Prostate gland (tissue), 2 donors: ENCODE results near the gene DCD.

Source experiments
- CTCF ChIP-seq, 4 experiments: fragments of 200-600 bp in 2 of 4; fragments of 450-650 bp in 2 of 4; sonication (generic) in 2 of 4; IDR thresholded peaks; 1 replicate in 3 of 4; 2 replicates in 1 of 4; pipeline ENCODE4 v1.5.1; 2016 to 2019; ENCODE audit warnings: antibody characterized with exemption in 4 of 4, mild to moderate bottlenecking in 2 of 4, moderate library complexity in 2 of 4
- POLR2A ChIP-seq: fragments of 450-650 bp; IDR thresholded peaks from one replicate; pipeline ENCODE4 v1.6.1; 2016; ENCODE audit warnings: antibody characterized with exemption, mild to moderate bottlenecking
- POLR2AphosphoS5 ChIP-seq: sonication (generic); formaldehyde crosslinking; IDR thresholded peaks from one replicate; pipeline ENCODE4 v1.6.1; 2017; ENCODE audit warnings: antibody characterized with exemption

- TF ChIP-seq CTCF (IDR thresholded peaks at IDR 0.05) (no peak), POLR2AphosphoS5 (no peak), POLR2A (no peak)
Observed at GRCh38 chr12:54622463-54623183, 25.5 kb downstream of the DCD start.
